Measurements from ENCODE around the gene CLEC16A.

Gene CLEC16A

GRCh38 chr16:10992112-10992511, 47.7 kb downstream of the CLEC16A start:
- no peak for DNase-seq (ENCODE audit: low spot score)

GRCh38 chr16:10992797-10993196, 48.4 kb downstream of the CLEC16A start:
- DNase-seq (ENCODE audit: low spot score), result peak; percentile 70

GRCh38 chr16:10993649-10994048, 49.3 kb downstream of the CLEC16A start:
- no peak for DNase-seq (ENCODE audit: low spot score)

GRCh38 chr16:10994571-10994970, 50.2 kb downstream of the CLEC16A start:
- DNase-seq (ENCODE audit: low spot score), result no peak

- no peak for DNase-seq (ENCODE audit: low spot score)
These were observed 51.2 kb downstream of the CLEC16A start for GRCh38 chr16:10995565-10995964.

- DNase-seq (ENCODE audit: low spot score), result no peak
These were observed 53.1 kb downstream of the CLEC16A start for GRCh38 chr16:10997485-10997884.

- DNase-seq (ENCODE audit: low spot score), result no peak
These were observed 54.9 kb downstream of the CLEC16A start for GRCh38 chr16:10999300-10999699.

- DNase-seq (ENCODE audit: low spot score), result no peak
These were observed 57.2 kb downstream of the CLEC16A start for GRCh38 chr16:11001611-11002010.

- no peak for DNase-seq (ENCODE audit: low spot score)
These were observed 58.8 kb downstream of the CLEC16A start for GRCh38 chr16:11003141-11003540.

- no peak for DNase-seq (ENCODE audit: low spot score)
These were observed 60.0 kb downstream of the CLEC16A start for GRCh38 chr16:11004351-11004750.

GRCh38 chr16:11004973-11005610, 60.7 kb downstream of the CLEC16A start:
- DNase-seq (ENCODE audit: low spot score), result no peak

- DNase-seq (ENCODE audit: low spot score), result no peak
These were observed 61.2 kb downstream of the CLEC16A start for GRCh38 chr16:11005611-11005975.

GRCh38 chr16:11006656-11007055, 62.3 kb downstream of the CLEC16A start:
- no peak for DNase-seq (ENCODE audit: low spot score)

- DNase-seq (ENCODE audit: low spot score), result no peak
These were observed 63.4 kb downstream of the CLEC16A start for GRCh38 chr16:11007714-11008280.

- no peak for DNase-seq (ENCODE audit: low spot score)
These were observed 64.8 kb downstream of the CLEC16A start for GRCh38 chr16:11009027-11009755.

- DNase-seq (ENCODE audit: low spot score), result no peak
These were observed 66.3 kb downstream of the CLEC16A start for GRCh38 chr16:11010575-11011221.

GRCh38 chr16:11011326-11011725, 67.0 kb downstream of the CLEC16A start:
- DNase-seq (ENCODE audit: low spot score), result no peak

- no peak for DNase-seq (ENCODE audit: low spot score)
These were observed 68.5 kb downstream of the CLEC16A start for GRCh38 chr16:11012841-11013240.

GRCh38 chr16:11014136-11014535, 69.8 kb downstream of the CLEC16A start:
- DNase-seq (ENCODE audit: low spot score), result no peak

- DNase-seq (ENCODE audit: low spot score), result no peak
These were observed 70.7 kb downstream of the CLEC16A start for GRCh38 chr16:11015076-11015475.

- no peak for DNase-seq (ENCODE audit: low spot score)
These were observed 71.2 kb downstream of the CLEC16A start for GRCh38 chr16:11015607-11016006.

- DNase-seq (ENCODE audit: low spot score), result peak; percentile 1
These were observed 72.2 kb downstream of the CLEC16A start for GRCh38 chr16:11016524-11016988.

GRCh38 chr16:11016993-11017392, 72.6 kb downstream of the CLEC16A start:
- DNase-seq (ENCODE audit: low spot score), result peak; percentile 39

Measured in SW480 (cell line).